Measurements from ENCODE around the gene ALDH3A1. TPM values are rescaled to one million over a fixed set of nuclear protein-coding genes. Genes with fewer than 3 reads are reported as not detected.

The ALDH3A1 gene
- polyA plus RNA-seq, 3 donors: not detected

DNA sequence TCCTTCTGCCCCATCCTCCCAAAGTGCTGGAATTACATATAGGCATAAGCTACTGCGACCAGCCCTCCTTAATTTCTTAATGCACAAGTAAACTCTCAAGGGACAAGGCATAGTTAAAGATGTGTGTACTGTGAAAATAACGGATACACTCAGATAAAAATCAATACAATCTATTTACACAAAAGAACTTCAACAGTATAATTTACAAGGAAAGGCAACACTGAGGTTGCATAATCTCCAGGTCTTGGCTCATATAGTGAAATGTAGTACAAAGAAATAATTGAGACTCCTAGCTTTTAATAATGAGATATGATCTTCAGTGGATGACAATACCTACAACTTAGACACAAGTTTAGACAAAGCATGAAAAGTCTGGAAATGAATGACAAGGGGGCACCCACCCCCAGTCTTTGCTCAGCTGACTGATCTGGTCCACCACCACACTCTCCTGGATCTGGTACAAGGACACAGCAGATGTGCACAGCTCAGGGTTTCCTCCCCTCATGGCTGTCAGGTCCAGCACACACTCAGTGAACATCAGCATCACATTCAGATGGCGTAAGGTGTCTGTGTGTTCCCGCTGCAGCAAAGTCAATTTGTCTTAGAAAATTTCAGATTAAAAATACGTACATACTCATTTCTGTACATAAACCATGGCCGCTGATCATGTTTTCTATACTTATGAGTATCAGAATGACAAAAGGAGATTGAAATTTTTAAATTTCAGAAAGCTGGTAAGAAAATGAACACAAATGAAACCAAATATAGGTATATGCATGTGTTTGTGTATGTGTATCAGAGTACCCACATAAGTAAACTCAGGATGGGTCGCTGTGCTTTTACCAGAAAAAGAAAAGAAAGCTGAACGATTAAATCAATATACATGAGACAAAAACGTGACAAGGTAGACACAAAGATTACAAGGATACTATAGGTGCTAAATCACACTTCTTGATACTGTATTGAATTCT lies 33.7 kb upstream of the ALDH3A1 start:
- H3K27me3 Mint-ChIP-seq (ENCODE audit: low read depth in 3 of 3): peaks cover 0 to 2% (median 0%) of the 10 kb centered on the region in 3 donors
- no peaks in the 10 kb centered on the region for H3K79me2 ChIP-seq (ENCODE audit: insufficient read depth, low read length)
- no peak overlapping the region for H3K27ac Mint-ChIP-seq
- H2AFZ ChIP-seq (ENCODE audit: insufficient read depth, low read depth, low read length, poor library complexity, severe bottlenecking): no peak overlapping the region
- H3K36me3 ChIP-seq (replicated peaks in 1 of 2; ENCODE audit: control insufficient read depth in 1 of 2, insufficient read depth in 2 of 2, low read length in 2 of 2): peaks cover 79 to 92% of the 10 kb centered on the region in 2 donors
- no peak for TF ChIP-seq CTCF (IDR thresholded peaks at IDR 0.05)
- no peak overlapping the region for H3K4me3 Mint-ChIP-seq
- H3K4me2 ChIP-seq (replicated peaks; ENCODE audit: extremely low read depth, low read length, poor library complexity, severe bottlenecking): no peak overlapping the region
- no peaks in the 10 kb centered on the region for H4K20me1 ChIP-seq (ENCODE audit: insufficient read depth, low read length)
- no peak overlapping the region for H3K4me3 ChIP-seq (replicated peaks in 1 of 3; ENCODE audit: low read depth in 2 of 3, low read length in 3 of 3)
- H3K27me3 ChIP-seq (ENCODE audit: control insufficient read depth in 2 of 2, insufficient read depth in 2 of 2, low read length in 2 of 2): no peaks in the 10 kb centered on the region
- H3K27ac ChIP-seq (ENCODE audit: low read depth in 1 of 2, low read length in 2 of 2): no peak overlapping the region
- H3K9me3 ChIP-seq (replicated peaks in 1 of 2; ENCODE audit: control insufficient read depth in 1 of 2, insufficient read depth in 1 of 2, low read length in 2 of 2): no peaks in the 10 kb centered on the region
- H3K36me3 Mint-ChIP-seq: peaks cover 62 to 84% of the 10 kb centered on the region in 2 donors
- intact Hi-C loops (cut with micrococcal nuclease): no loop called here
- no peaks in the 10 kb centered on the region for H3K4me1 Mint-ChIP-seq
- peaks cover 0 to 2% (median 0%) of the 10 kb centered on the region in 7 donors for H3K9me3 Mint-ChIP-seq
- no peak overlapping the region for H3K9ac ChIP-seq (ENCODE audit: insufficient read depth, low read length, poor library complexity, severe bottlenecking)
- no peaks in the 10 kb centered on the region for H3K4me1 ChIP-seq (ENCODE audit: control insufficient read depth in 1 of 2, insufficient read depth in 2 of 2, low read length in 2 of 2)
- WGBS (ENCODE audit: insufficient coverage): no CpG with 5 or more reads among the region's 9 CpGs
- no peak for DNase-seq

- no peaks in the 10 kb centered on the region for H3K79me2 ChIP-seq (ENCODE audit: insufficient read depth, low read length)
- no peaks in the 10 kb centered on the region for H3K27me3 ChIP-seq (ENCODE audit: control insufficient read depth in 2 of 2, insufficient read depth in 2 of 2, low read length in 2 of 2)
- intact Hi-C loops (cut with micrococcal nuclease): no loop called here
- DNase-seq: no peak
- H3K4me1 ChIP-seq (ENCODE audit: control insufficient read depth in 1 of 2, insufficient read depth in 2 of 2, low read length in 2 of 2): no peaks in the 10 kb centered on the region
- no peak overlapping the region for H3K4me3 Mint-ChIP-seq
- H3K27ac ChIP-seq (ENCODE audit: low read depth in 1 of 2, low read length in 2 of 2): no peak overlapping the region
- H3K9me3 ChIP-seq (replicated peaks in 1 of 2; ENCODE audit: control insufficient read depth in 1 of 2, insufficient read depth in 1 of 2, low read length in 2 of 2): no peaks in the 10 kb centered on the region
- H3K27ac Mint-ChIP-seq: no peak overlapping the region
- H3K4me1 Mint-ChIP-seq: no peaks in the 10 kb centered on the region
- H4K20me1 ChIP-seq (ENCODE audit: insufficient read depth, low read length): no peaks in the 10 kb centered on the region
- TF ChIP-seq CTCF (IDR thresholded peaks at IDR 0.05): no peak
- no peak overlapping the region for H3K4me3 ChIP-seq (replicated peaks in 1 of 3; ENCODE audit: low read depth in 2 of 3, low read length in 3 of 3)
- H2AFZ ChIP-seq (ENCODE audit: insufficient read depth, low read depth, low read length, poor library complexity, severe bottlenecking): no peak overlapping the region
- WGBS (ENCODE audit: insufficient coverage): 100% methylated on average over 2 of the region's 4 CpGs
- H3K36me3 ChIP-seq (replicated peaks in 1 of 2; ENCODE audit: control insufficient read depth in 1 of 2, insufficient read depth in 2 of 2, low read length in 2 of 2): peaks cover 86 to 93% of the 10 kb centered on the region in 2 donors
- H3K4me2 ChIP-seq (replicated peaks; ENCODE audit: extremely low read depth, low read length, poor library complexity, severe bottlenecking): no peak overlapping the region
- peaks cover 71 to 84% of the 10 kb centered on the region in 2 donors for H3K36me3 Mint-ChIP-seq
- no peak overlapping the region for H3K9ac ChIP-seq (ENCODE audit: insufficient read depth, low read length, poor library complexity, severe bottlenecking)
- no peaks in the 10 kb centered on the region for H3K27me3 Mint-ChIP-seq (ENCODE audit: low read depth in 3 of 3)
- peaks cover 0 to 2% (median 0%) of the 10 kb centered on the region in 7 donors for H3K9me3 Mint-ChIP-seq
These were observed 32.7 kb upstream of the ALDH3A1 start for GRCh38 chr17:19780846-19781245.
